Gastroesophageal sphincter (tissue), 4 donors: ENCODE data around the gene RFX4. TPM values are rescaled to one million over a fixed set of nuclear protein-coding genes. Genes with fewer than 3 reads are reported as not detected.

Experiments
- ATAC-seq: fragments of 150-250 bp; one replicate; pipeline ENCODE4 v1.9.1; 2016; ENCODE audit warnings: mild to moderate bottlenecking, moderate library complexity
- H3K27ac ChIP-seq, 4 donors: fragments of 200-600 bp; sonication (generic) in 3 of 4; 1 replicate in 3 of 4; 2 replicates in 1 of 4; pipeline ENCODE4 v1.5.1; 2016 to 2019
- H3K27me3 ChIP-seq: fragments of 200-600 bp; sonication (generic); one replicate; pipeline ENCODE4 v1.5.1; 2019
- H3K36me3 ChIP-seq, 2 donors: fragments of 200-600 bp; sonication (generic); one replicate each; pipeline ENCODE4 v1.5.1; 2019; ENCODE audit warnings: control low read depth in 1 of 2
- H3K4me1 ChIP-seq, 3 donors: fragments of 200-600 bp; sonication (generic); 1 replicate in 2 of 3; 2 replicates in 1 of 3; pipeline ENCODE4 v1.5.1; 2016 to 2019; ENCODE audit warnings: control low read depth in 2 of 3
- H3K4me3 ChIP-seq, 2 donors: fragments of 200-600 bp; sonication (generic); one replicate each; pipeline ENCODE4 v1.5.1; 2019; ENCODE audit warnings: mild to moderate bottlenecking in 1 of 2, moderate library complexity in 1 of 2
- H3K9me3 ChIP-seq, 3 donors: fragments of 200-600 bp; sonication (generic); one replicate each; pipeline ENCODE4 v1.5.1; 2017 to 2019; ENCODE audit warnings: control low read depth in 2 of 3
- CTCF ChIP-seq, 4 experiments: fragments of 200-600 bp in 2 of 4; fragments of 450-650 bp in 2 of 4; sonication (generic) in 1 of 4; IDR thresholded peaks; one replicate each; pipeline ENCODE4 v1.5.1; 2017 to 2019; ENCODE audit warnings: antibody characterized with exemption in 4 of 4, mild to moderate bottlenecking in 2 of 4, moderate library complexity in 2 of 4
- EP300 ChIP-seq: sonication (generic); formaldehyde crosslinking; IDR thresholded peaks from one replicate; pipeline ENCODE4 v1.6.1; 2017; ENCODE audit warnings: antibody characterized with exemption, mild to moderate bottlenecking
- POLR2A ChIP-seq, 2 donors: fragments of 450-650 bp; IDR thresholded peaks; one replicate each; pipeline ENCODE4 v1.6.1; 2017; ENCODE audit warnings: antibody characterized with exemption in 2 of 2, mild to moderate bottlenecking in 2 of 2, moderate library complexity in 1 of 2
- POLR2AphosphoS5 ChIP-seq: sonication (generic); formaldehyde crosslinking; IDR thresholded peaks from one replicate; pipeline ENCODE4 v1.6.1; 2017; ENCODE audit warnings: antibody characterized with exemption
- WGBS, 2 donors: methylation state at CpG; one replicate each; pipeline ENCODE4 v1.1.5; 2018; ENCODE audit warnings: low coverage in 1 of 2; 5-methylcytosine and 5-hydroxymethylcytosine counted together
- total RNA-seq, 4 donors: library from RNA; depleted of rRNA; stranded (reverse); fragments of >200 nt; gene quantifications; one replicate each; pipeline ENCODE4 v1.1.0, GENCODE V29; 2016

The RFX4 gene
- total RNA-seq, 4 donors from 2014 or later: not detected

- no peaks in the 10 kb centered on the region for H3K36me3 ChIP-seq
- H3K27me3 ChIP-seq: peaks cover 5% of the 10 kb centered on the region
- no peak for ATAC-seq
- H3K4me3 ChIP-seq: no peak overlapping the region
- no peak overlapping the region for H3K27ac ChIP-seq
- TF ChIP-seq EP300 (no peak), CTCF (IDR thresholded peaks at IDR 0.05) (no peak), POLR2A (IDR thresholded peaks at IDR 0.05) (no peak), POLR2AphosphoS5 (no peak)
- H3K4me1 ChIP-seq: no peaks in the 10 kb centered on the region
- H3K9me3 ChIP-seq: peaks cover 0 to 5% (median 0%) of the 10 kb centered on the region in 3 donors
- 82 to 96% methylated on average over 1 to 3 of the region's 3 CpGs for WGBS, 2 donors
Measured at GRCh38 chr12:106655577-106655976, 72.8 kb downstream of the RFX4 start.

GRCh38 chr12:106657488-106657887, 74.7 kb downstream of the RFX4 start:
- Histone ChIP-seq H3K4me3 (no peak overlapping the region), H3K4me1 (no peaks in the 10 kb centered on the region), H3K27me3 (peaks cover 5% of the 10 kb centered on the region), H3K27ac (no peak overlapping the region), H3K36me3 (no peaks in the 10 kb centered on the region), H3K9me3 (peaks cover 0 to 21% (median 0%) of the 10 kb centered on the region in 3 donors)
- no peak for ATAC-seq
- WGBS, 2 donors: 28 to 43% methylated on average over 3 of the region's 3 CpGs
- TF ChIP-seq POLR2A (IDR thresholded peaks at IDR 0.05) (no peak), EP300 (no peak), CTCF (IDR thresholded peaks at IDR 0.05) (no peak), POLR2AphosphoS5 (no peak)

- no peaks in the 10 kb centered on the region for H3K4me1 ChIP-seq
- peaks cover 0 to 53% (median 0%) of the 10 kb centered on the region in 3 donors for H3K9me3 ChIP-seq
- no peak for TF ChIP-seq POLR2A (IDR thresholded peaks at IDR 0.05)
- H3K4me3 ChIP-seq: no peak overlapping the region
- no peak for ATAC-seq
- no peaks in the 10 kb centered on the region for H3K36me3 ChIP-seq
- WGBS, 2 donors: 76% methylated on average over 2 of the region's 2 CpGs
- H3K27ac ChIP-seq: no peak overlapping the region
- H3K27me3 ChIP-seq: peaks cover 6% of the 10 kb centered on the region
Measured at GRCh38 chr12:106663385-106663784, 80.6 kb downstream of the RFX4 start.

- no peaks in the 10 kb centered on the region for H3K4me1 ChIP-seq
- no peak for ATAC-seq
- peaks cover 0 to 14% (median 0%) of the 10 kb centered on the region in 3 donors for H3K9me3 ChIP-seq
- peaks cover 47% of the 10 kb centered on the region for H3K27me3 ChIP-seq
- H3K4me3 ChIP-seq: no peak overlapping the region
- WGBS, 2 donors: 66% methylated on average over 3 of the region's 3 CpGs
- no peak overlapping the region for H3K27ac ChIP-seq
- no peaks in the 10 kb centered on the region for H3K36me3 ChIP-seq
- TF ChIP-seq CTCF (IDR thresholded peaks at IDR 0.05) (no peak), EP300 (no peak), POLR2AphosphoS5 (no peak), POLR2A (IDR thresholded peaks at IDR 0.05) (no peak)
Measured at GRCh38 chr12:106669216-106669615, 86.4 kb downstream of the RFX4 start.

GRCh38 chr12:106670131-106670530, 87.3 kb downstream of the RFX4 start:
- Histone ChIP-seq H3K9me3 (peaks cover 0 to 5% (median 0%) of the 10 kb centered on the region in 3 donors), H3K27ac (no peak overlapping the region), H3K4me1 (no peaks in the 10 kb centered on the region), H3K4me3 (no peak overlapping the region), H3K36me3 (no peaks in the 10 kb centered on the region), H3K27me3 (peaks cover 56% of the 10 kb centered on the region)
- TF ChIP-seq POLR2AphosphoS5 (no peak), EP300 (no peak), CTCF (IDR thresholded peaks at IDR 0.05) (no peak), POLR2A (IDR thresholded peaks at IDR 0.05) (no peak)
- ATAC-seq: no peak
- 83 to 89% methylated on average over 3 of the region's 3 CpGs for WGBS, 2 donors
